ENCODE results near the gene RBM18. TPM values are rescaled to one million over a fixed set of nuclear protein-coding genes. Genes with fewer than 3 reads are reported as not detected.

The RBM18 gene
- total RNA-seq, 1 donor from 2014 or later, result 7.3 TPM

- peaks cover 25 to 42% (median 26%) of the 10 kb centered on the region in 3 donors for H3K27me3 ChIP-seq (ENCODE audit: control insufficient read depth in 3 of 3, insufficient read depth in 3 of 3, low read length in 3 of 3)
- H3K9ac ChIP-seq (ENCODE audit: low read depth in 1 of 3, low read length in 3 of 3), result no peak overlapping the region
- peaks cover 0 to 5% (median 4%) of the 10 kb centered on the region in 3 donors for H3K4me1 ChIP-seq (ENCODE audit: control insufficient read depth in 3 of 3, insufficient read depth in 3 of 3, low read length in 3 of 3)
- H3K27ac ChIP-seq (ENCODE audit: low read depth, low read length), result no peak overlapping the region
- no peaks in the 10 kb centered on the region for H3K9me3 ChIP-seq (ENCODE audit: control insufficient read depth in 3 of 3, low read length in 3 of 3)
- H3K4me3 ChIP-seq (ENCODE audit: low read length in 3 of 3), result no peak overlapping the region
- no peaks in the 10 kb centered on the region for H3K36me3 ChIP-seq (ENCODE audit: control insufficient read depth in 3 of 3, insufficient read depth in 3 of 3, low read length in 3 of 3)
Measured at GRCh38 chr9:122209451-122209850, 55.2 kb downstream of the RBM18 start.

- Histone ChIP-seq H3K27me3 (ENCODE audit: control insufficient read depth in 3 of 3, insufficient read depth in 3 of 3, low read length in 3 of 3) (peaks cover 6 to 19% (median 10%) of the 10 kb centered on the region in 3 donors), H3K4me3 (ENCODE audit: low read length in 3 of 3) (no peak overlapping the region), H3K9ac (ENCODE audit: low read depth in 1 of 3, low read length in 3 of 3) (no peak overlapping the region), H3K36me3 (ENCODE audit: control insufficient read depth in 3 of 3, insufficient read depth in 3 of 3, low read length in 3 of 3) (no peaks in the 10 kb centered on the region), H3K4me1 (ENCODE audit: control insufficient read depth in 3 of 3, insufficient read depth in 3 of 3, low read length in 3 of 3) (no peaks in the 10 kb centered on the region), H3K9me3 (ENCODE audit: control insufficient read depth in 3 of 3, low read length in 3 of 3) (no peaks in the 10 kb centered on the region), H3K27ac (ENCODE audit: low read depth, low read length) (no peak overlapping the region)
Measured at GRCh38 chr9:122207096-122207495, 57.5 kb downstream of the RBM18 start.

- Histone ChIP-seq H3K9ac (ENCODE audit: low read depth in 1 of 3, low read length in 3 of 3) (no peak overlapping the region), H3K4me1 (ENCODE audit: control insufficient read depth in 3 of 3, insufficient read depth in 3 of 3, low read length in 3 of 3) (no peaks in the 10 kb centered on the region), H3K27me3 (ENCODE audit: control insufficient read depth in 3 of 3, insufficient read depth in 3 of 3, low read length in 3 of 3) (peaks cover under 1 to 12% (median 10%) of the 10 kb centered on the region in 3 donors)
Measured at GRCh38 chr9:122206118-122207046, 58.3 kb downstream of the RBM18 start.

GRCh38 chr9:122205176-122205575, 59.5 kb downstream of the RBM18 start:
- Histone ChIP-seq H3K9me3 (ENCODE audit: control insufficient read depth in 3 of 3, low read length in 3 of 3) (no peaks in the 10 kb centered on the region), H3K36me3 (ENCODE audit: control insufficient read depth in 3 of 3, insufficient read depth in 3 of 3, low read length in 3 of 3) (no peaks in the 10 kb centered on the region), H3K27ac (ENCODE audit: low read depth, low read length) (no peak overlapping the region), H3K4me3 (ENCODE audit: low read length in 3 of 3) (no peak overlapping the region), H3K9ac (ENCODE audit: low read depth in 1 of 3, low read length in 3 of 3) (no peak overlapping the region), H3K4me1 (ENCODE audit: control insufficient read depth in 3 of 3, insufficient read depth in 3 of 3, low read length in 3 of 3) (no peaks in the 10 kb centered on the region), H3K27me3 (ENCODE audit: control insufficient read depth in 3 of 3, insufficient read depth in 3 of 3, low read length in 3 of 3) (peaks cover 0 to 10% (median 5%) of the 10 kb centered on the region in 3 donors)

More at GRCh38 chr9:122206118-122207046, 58.3 kb downstream of the RBM18 start:
- H3K36me3 ChIP-seq (ENCODE audit: control insufficient read depth in 3 of 3, insufficient read depth in 3 of 3, low read length in 3 of 3), result no peaks in the 10 kb centered on the region
- no peak overlapping the region for H3K27ac ChIP-seq (ENCODE audit: low read depth, low read length)
- H3K9me3 ChIP-seq (ENCODE audit: control insufficient read depth in 3 of 3, low read length in 3 of 3), result no peaks in the 10 kb centered on the region
- H3K4me3 ChIP-seq (ENCODE audit: low read length in 3 of 3), result no peak overlapping the region

GRCh38 chr9:122204491-122204890, 60.1 kb downstream of the RBM18 start:
- H3K9ac ChIP-seq (ENCODE audit: low read depth in 1 of 3, low read length in 3 of 3), result no peak overlapping the region
- H3K4me3 ChIP-seq (ENCODE audit: low read length in 3 of 3), result no peak overlapping the region

GRCh38 chr9:122204055-122204454, 60.6 kb downstream of the RBM18 start:
- Histone ChIP-seq H3K4me1 (ENCODE audit: control insufficient read depth in 3 of 3, insufficient read depth in 3 of 3, low read length in 3 of 3) (no peaks in the 10 kb centered on the region), H3K27me3 (ENCODE audit: control insufficient read depth in 3 of 3, insufficient read depth in 3 of 3, low read length in 3 of 3) (peaks cover 0 to 10% (median 0%) of the 10 kb centered on the region in 3 donors), H3K36me3 (ENCODE audit: control insufficient read depth in 3 of 3, insufficient read depth in 3 of 3, low read length in 3 of 3) (no peaks in the 10 kb centered on the region), H3K27ac (ENCODE audit: low read depth, low read length) (no peak overlapping the region), H3K4me3 (ENCODE audit: low read length in 3 of 3) (no peak overlapping the region), H3K9ac (ENCODE audit: low read depth in 1 of 3, low read length in 3 of 3) (no peak overlapping the region), H3K9me3 (ENCODE audit: control insufficient read depth in 3 of 3, low read length in 3 of 3) (no peaks in the 10 kb centered on the region)

More at GRCh38 chr9:122204491-122204890, 60.1 kb downstream of the RBM18 start:
- H3K9me3 ChIP-seq (ENCODE audit: control insufficient read depth in 3 of 3, low read length in 3 of 3), result no peaks in the 10 kb centered on the region
- no peak overlapping the region for H3K27ac ChIP-seq (ENCODE audit: low read depth, low read length)
- no peaks in the 10 kb centered on the region for H3K4me1 ChIP-seq (ENCODE audit: control insufficient read depth in 3 of 3, insufficient read depth in 3 of 3, low read length in 3 of 3)
- peaks cover 0 to 10% (median 1%) of the 10 kb centered on the region in 3 donors for H3K27me3 ChIP-seq (ENCODE audit: control insufficient read depth in 3 of 3, insufficient read depth in 3 of 3, low read length in 3 of 3)
- H3K36me3 ChIP-seq (ENCODE audit: control insufficient read depth in 3 of 3, insufficient read depth in 3 of 3, low read length in 3 of 3), result no peaks in the 10 kb centered on the region

- no peak overlapping the region for H3K4me3 ChIP-seq (ENCODE audit: low read length in 3 of 3)
- H3K4me1 ChIP-seq (ENCODE audit: control insufficient read depth in 3 of 3, insufficient read depth in 3 of 3, low read length in 3 of 3), result no peaks in the 10 kb centered on the region
- H3K9me3 ChIP-seq (ENCODE audit: control insufficient read depth in 3 of 3, low read length in 3 of 3), result no peaks in the 10 kb centered on the region
- H3K36me3 ChIP-seq (ENCODE audit: control insufficient read depth in 3 of 3, insufficient read depth in 3 of 3, low read length in 3 of 3), result no peaks in the 10 kb centered on the region
- H3K9ac ChIP-seq (ENCODE audit: low read depth in 1 of 3, low read length in 3 of 3), result no peak overlapping the region
- peaks cover 5 to 14% (median 9%) of the 10 kb centered on the region in 3 donors for H3K27me3 ChIP-seq (ENCODE audit: control insufficient read depth in 3 of 3, insufficient read depth in 3 of 3, low read length in 3 of 3)
- no peak overlapping the region for H3K27ac ChIP-seq (ENCODE audit: low read depth, low read length)
Measured at GRCh38 chr9:122202111-122202510, 62.5 kb downstream of the RBM18 start.

GRCh38 chr9:122201641-122202040, 63.0 kb downstream of the RBM18 start:
- no peaks in the 10 kb centered on the region for H3K9me3 ChIP-seq (ENCODE audit: control insufficient read depth in 3 of 3, low read length in 3 of 3)
- no peaks in the 10 kb centered on the region for H3K36me3 ChIP-seq (ENCODE audit: control insufficient read depth in 3 of 3, insufficient read depth in 3 of 3, low read length in 3 of 3)
- H3K27ac ChIP-seq (ENCODE audit: low read depth, low read length), result no peak overlapping the region
- no peak overlapping the region for H3K9ac ChIP-seq (ENCODE audit: low read depth in 1 of 3, low read length in 3 of 3)
- no peak overlapping the region for H3K4me3 ChIP-seq (ENCODE audit: low read length in 3 of 3)
- peaks cover 5 to 10% (median 9%) of the 10 kb centered on the region in 3 donors for H3K27me3 ChIP-seq (ENCODE audit: control insufficient read depth in 3 of 3, insufficient read depth in 3 of 3, low read length in 3 of 3)
- H3K4me1 ChIP-seq (ENCODE audit: control insufficient read depth in 3 of 3, insufficient read depth in 3 of 3, low read length in 3 of 3), result no peaks in the 10 kb centered on the region

- Histone ChIP-seq H3K4me3 (ENCODE audit: low read length in 3 of 3) (no peak overlapping the region), H3K36me3 (ENCODE audit: control insufficient read depth in 3 of 3, insufficient read depth in 3 of 3, low read length in 3 of 3) (no peaks in the 10 kb centered on the region), H3K27ac (ENCODE audit: low read depth, low read length) (no peak overlapping the region), H3K4me1 (ENCODE audit: control insufficient read depth in 3 of 3, insufficient read depth in 3 of 3, low read length in 3 of 3) (no peaks in the 10 kb centered on the region), H3K27me3 (ENCODE audit: control insufficient read depth in 3 of 3, insufficient read depth in 3 of 3, low read length in 3 of 3) (peaks cover 5 to 9% (median 9%) of the 10 kb centered on the region in 3 donors), H3K9me3 (ENCODE audit: control insufficient read depth in 3 of 3, low read length in 3 of 3) (no peaks in the 10 kb centered on the region), H3K9ac (ENCODE audit: low read depth in 1 of 3, low read length in 3 of 3) (no peak overlapping the region)
Measured at GRCh38 chr9:122200960-122201595, 63.6 kb downstream of the RBM18 start.

GRCh38 chr9:122197882-122198281, 66.8 kb downstream of the RBM18 start:
- H3K36me3 ChIP-seq (ENCODE audit: control insufficient read depth in 3 of 3, insufficient read depth in 3 of 3, low read length in 3 of 3), result no peaks in the 10 kb centered on the region
- H3K27me3 ChIP-seq (ENCODE audit: control insufficient read depth in 3 of 3, insufficient read depth in 3 of 3, low read length in 3 of 3), result peaks cover 5 to 12% (median 9%) of the 10 kb centered on the region in 3 donors
- H3K4me3 ChIP-seq (ENCODE audit: low read length in 3 of 3), result no peak overlapping the region
- no peak overlapping the region for H3K27ac ChIP-seq (ENCODE audit: low read depth, low read length)
- no peaks in the 10 kb centered on the region for H3K9me3 ChIP-seq (ENCODE audit: control insufficient read depth in 3 of 3, low read length in 3 of 3)
- no peak overlapping the region for H3K9ac ChIP-seq (ENCODE audit: low read depth in 1 of 3, low read length in 3 of 3)
- no peaks in the 10 kb centered on the region for H3K4me1 ChIP-seq (ENCODE audit: control insufficient read depth in 3 of 3, insufficient read depth in 3 of 3, low read length in 3 of 3)
